Activated T-cell treated with anti-CD3 and anti-CD28 coated beads for 48 hours (primary cell): ENCODE results near the gene RNU5B-1.

Experiments used
- DNase-seq: peaks from one replicate; pipeline ENCODE4 v3.0.0-alpha.2; 2020; ENCODE audit warnings: low read depth

The RNU5B-1 gene

DNA sequence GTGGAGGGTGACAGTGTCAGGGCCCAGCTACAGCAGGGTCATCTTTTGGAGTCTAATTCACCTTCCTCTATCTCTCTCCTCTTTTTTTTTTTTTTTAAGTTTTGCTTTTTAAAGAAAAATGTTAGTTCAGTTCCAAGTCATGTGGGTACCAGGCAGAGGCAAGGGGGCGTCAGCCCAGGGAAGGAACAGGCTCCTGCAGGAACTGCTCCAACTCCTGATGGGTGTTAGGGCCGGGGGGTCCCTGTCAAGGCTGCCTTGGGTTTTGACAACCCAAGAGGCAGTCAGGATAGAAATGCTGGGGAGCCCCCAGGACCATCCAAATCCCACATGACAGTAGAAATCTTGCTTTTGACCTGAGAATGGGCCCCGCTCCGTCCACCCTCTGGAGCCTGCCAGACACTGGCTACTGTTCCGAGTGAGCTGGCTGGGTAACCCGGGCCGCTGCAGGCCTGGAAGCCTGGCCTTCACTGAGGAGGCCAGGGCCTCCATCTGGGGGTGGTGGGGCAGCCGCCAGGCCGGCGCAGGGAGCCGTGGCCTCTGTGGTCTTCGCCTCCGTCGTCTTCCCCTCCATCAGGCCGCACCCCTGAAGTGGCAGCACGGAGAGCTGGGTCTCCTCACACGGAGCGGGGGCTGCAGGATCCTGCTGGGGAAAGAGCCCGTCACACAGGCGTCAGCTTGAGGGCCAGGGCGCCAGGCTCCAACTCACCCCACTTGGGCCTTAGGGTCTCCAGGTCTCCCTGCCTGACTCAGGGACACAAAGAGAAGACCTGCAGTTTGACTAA is 24.2 kb downstream of the RNU5B-1 start:
- DNase-seq, result no peak

DNA sequence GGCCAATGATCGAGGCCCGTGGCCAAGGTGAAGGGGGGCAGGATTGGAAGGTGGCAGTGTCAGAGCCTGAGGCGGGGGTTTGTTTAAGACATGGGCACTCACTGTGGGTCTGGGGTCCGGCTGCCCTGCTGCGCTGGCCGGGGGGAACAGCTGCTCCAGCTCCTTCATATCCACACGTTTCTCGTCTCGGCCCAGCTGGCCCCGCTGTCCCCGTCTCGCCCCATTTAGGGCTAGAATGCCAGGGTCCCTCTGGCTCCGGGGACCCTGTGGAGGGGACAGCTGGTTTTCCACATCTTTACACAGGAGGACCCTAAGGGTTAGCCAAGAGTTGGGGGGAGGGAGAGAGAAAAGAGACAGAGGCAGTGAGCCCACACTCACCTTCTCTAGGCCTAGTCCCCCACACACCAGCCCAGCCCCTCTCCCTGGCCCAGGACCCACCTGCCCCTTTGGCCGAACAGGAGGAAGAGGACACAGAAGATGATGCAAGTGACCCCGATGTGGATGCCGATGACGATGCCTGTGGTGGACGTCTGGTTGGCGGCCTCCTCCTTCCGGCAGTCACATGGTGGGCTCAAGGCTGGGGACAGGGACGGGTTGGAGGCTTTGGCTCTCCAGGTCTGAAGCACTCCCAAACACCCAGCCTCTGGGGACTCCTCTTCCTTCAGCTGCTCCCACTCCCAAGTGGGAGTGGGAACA is 25.0 kb downstream of the RNU5B-1 start:
- no peak for DNase-seq

GRCh38 chr15:65329984-65330735 is 25.7 kb downstream of the RNU5B-1 start:
- DNase-seq, result no peak

- DNase-seq, result no peak
Measured at GRCh38 chr15:65330934-65331645, 26.6 kb downstream of the RNU5B-1 start.

GRCh38 chr15:65331811-65332210 is 27.3 kb downstream of the RNU5B-1 start:
- no peak for DNase-seq

DNA sequence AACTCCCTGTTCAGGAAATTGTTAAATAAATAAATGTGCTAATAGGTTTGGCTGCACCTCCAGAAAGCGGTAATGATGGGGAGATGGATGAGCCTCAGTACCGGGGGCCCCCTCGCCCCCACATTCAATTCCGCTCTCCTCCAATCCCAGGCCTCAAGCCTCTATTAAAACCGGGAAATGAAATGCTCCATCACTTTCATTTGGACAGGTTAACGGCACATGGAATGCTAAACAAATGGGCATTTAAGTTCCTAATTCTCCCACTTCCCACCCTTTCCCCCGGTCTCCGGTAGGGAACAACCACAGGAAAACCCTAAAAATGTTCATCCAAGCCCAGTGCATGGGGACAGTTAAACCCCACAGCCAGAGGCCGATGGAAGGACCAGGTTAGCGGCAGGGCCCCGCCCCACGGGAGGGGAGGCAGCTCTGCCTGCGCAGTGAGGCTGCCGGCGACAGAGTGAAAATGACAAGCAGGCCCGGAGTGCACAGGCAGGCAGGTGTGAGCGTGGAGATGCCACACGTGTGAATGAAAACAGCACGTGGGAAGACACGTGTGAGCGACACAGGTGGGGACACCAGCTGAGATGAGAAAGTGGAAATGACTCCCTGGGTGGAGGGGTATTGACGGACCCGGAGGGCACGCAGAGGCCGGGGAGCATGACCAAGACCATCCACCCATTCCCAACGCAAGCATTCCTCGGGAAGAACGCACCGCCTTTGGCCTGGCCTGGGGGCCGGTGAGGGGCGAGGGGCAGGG is 28.1 kb downstream of the RNU5B-1 start:
- DNase-seq, result no peak

- no peak for DNase-seq
Measured at GRCh38 chr15:65333148-65333820, 28.8 kb downstream of the RNU5B-1 start.

- DNase-seq, result no peak
Measured at GRCh38 chr15:65333856-65334255, 29.4 kb downstream of the RNU5B-1 start.

- DNase-seq, result no peak
Measured at GRCh38 chr15:65334586-65335231, 30.2 kb downstream of the RNU5B-1 start.

- DNase-seq, result no peak
Measured at GRCh38 chr15:65335278-65336055, 31.0 kb downstream of the RNU5B-1 start.

- no peak for DNase-seq
Measured at GRCh38 chr15:65336493-65337435, 32.3 kb downstream of the RNU5B-1 start.

DNA sequence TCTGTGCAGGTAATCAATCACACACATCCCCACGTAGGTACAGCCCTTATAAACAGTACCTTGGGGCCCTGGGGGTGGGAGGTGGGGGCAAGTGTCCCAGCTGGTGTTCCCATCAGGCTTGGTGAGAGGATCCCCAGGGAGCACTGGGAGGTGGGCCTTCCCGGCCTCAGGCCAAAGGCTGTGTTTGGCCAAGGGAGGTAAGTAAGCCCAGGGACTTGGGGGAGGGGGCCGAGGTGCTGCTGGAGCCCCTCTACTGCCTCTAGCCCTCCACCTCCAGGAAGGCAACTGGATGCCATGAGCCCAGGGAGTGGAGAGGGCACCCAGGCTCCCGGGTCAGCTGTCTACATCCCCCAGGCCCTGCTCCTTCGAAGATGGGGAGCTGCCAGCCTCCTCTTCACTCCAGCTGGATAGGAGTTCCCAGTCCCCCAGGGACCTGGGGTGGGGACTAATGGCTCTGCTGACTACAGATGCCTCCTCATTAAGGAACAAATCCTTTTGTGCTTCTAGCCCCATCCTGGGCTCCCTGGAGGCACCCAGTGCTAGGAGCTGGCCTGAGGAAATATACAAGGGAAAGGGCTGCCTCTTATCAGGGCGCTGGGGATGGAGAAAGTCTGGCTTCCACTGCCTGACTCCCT is 33.1 kb downstream of the RNU5B-1 start:
- DNase-seq, result no peak

DNA sequence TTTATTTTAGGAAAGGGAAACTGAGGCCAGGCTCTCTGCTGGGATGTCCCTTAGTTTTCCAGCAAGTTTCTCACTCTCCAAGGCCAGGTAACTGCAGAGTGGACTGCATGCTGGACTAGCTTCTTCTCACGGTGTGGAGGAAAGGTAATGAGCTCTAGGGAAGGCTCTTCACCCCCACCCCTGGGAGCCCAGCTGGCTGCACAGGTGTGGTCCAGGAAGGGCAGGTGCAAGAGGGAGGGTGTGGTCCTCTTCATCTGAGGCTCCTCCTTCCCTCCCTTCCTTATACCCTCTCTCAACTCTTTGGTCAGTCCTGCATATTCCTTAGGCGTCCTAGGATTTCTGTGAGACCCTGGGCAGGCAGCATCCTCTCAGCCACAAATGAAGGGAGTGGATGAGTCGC is 33.9 kb downstream of the RNU5B-1 start:
- DNase-seq, result no peak

DNA sequence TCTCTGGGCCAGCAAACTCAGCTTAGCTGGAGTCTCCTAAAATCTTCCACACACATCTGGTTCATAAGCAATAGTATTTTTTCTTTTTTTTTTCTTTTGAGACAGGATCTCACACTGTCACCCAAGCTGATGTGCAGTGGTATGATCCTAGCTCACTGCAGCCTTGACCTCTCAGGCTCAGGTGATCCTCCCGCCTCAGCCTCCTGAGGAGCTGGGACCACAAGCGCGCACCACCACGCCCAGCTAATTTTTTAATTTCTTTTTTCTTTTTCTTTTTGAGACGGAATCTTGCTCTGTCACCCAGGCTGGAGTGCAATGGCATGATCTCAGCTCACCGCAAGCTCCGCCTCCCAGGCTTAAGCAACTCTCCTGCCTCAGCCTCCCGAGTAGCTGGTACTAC is 34.3 kb downstream of the RNU5B-1 start:
- no peak for DNase-seq

DNA sequence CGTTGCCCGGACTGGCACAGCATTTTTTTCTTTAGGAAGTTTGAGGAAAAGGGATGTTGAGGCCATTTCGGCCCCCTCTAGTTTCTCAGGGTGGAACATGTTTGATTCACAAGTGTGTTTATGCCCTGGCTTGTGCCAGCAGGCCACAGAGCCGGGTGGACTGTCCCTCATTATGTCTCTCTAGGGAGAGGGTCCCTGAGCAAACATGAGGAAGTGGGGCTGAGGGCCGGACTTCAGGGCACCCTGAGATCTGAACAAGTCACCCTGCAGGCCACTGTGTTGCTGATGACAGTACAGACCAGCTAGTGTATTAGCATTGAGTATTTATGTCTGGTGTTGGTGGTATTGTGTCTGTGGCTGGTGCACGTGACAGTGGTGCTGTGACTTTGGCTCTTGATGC is 34.9 kb downstream of the RNU5B-1 start:
- DNase-seq, result no peak

- DNase-seq, result no peak
Measured at GRCh38 chr15:65339920-65340319, 35.4 kb downstream of the RNU5B-1 start.

GRCh38 chr15:65342493-65342892 is 38.0 kb downstream of the RNU5B-1 start:
- DNase-seq, result no peak

DNA sequence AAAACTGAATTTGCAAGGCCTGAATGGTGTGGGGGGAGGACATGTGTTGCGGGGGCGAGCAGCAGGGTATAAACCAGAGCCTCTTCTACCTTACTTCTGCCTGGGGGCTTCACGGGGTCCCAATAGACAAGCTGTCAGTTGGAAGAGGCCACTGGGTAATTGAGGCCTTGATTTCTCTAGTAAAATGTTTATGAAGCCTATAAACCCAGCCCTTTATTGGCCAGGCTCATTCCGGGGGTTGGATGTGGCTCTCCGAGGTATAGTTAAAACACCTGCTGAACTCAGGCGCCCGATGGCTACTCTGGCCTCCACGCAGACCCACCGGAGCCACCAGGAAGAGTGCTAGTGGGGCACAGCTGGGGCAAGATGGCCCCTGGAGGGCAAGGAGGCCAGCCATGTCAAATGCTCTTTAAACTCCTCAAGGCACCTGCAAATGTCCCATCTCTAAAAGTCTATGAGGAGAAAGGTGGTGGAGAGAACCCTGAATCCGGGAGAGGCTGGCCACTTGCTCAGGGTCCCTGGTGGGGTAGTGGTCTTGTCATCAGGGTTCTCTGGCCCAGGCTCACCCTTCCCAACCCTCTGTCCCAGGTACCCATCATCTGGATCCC is 39.0 kb downstream of the RNU5B-1 start:
- no peak for DNase-seq
